Heart right ventricle (tissue), 16 donors: Measurements from ENCODE around the gene TMTC3. TPM values are rescaled to one million over a fixed set of nuclear protein-coding genes. Genes with fewer than 3 reads are reported as not detected.

Source experiments
- ATAC-seq, 8 donors: fragments of 200-7000 bp; cut with Tn5 transposase; one replicate each; pipeline ENCODE4 v1.9.1; 2020; ENCODE audit warnings: mild to moderate bottlenecking in 8 of 8, moderate library complexity in 8 of 8, moderate number of reproducible peaks in 1 of 8
- DNase-seq, 2 donors: peaks; one replicate each; pipeline ENCODE4 v3.0.0-alpha.2; 2020
- H3K27ac ChIP-seq, 10 donors: fragments of 200-600 bp; sonication (generic) in 2 of 10; one replicate each; pipeline versions ENCODE4 v1.5.0 to v1.8.0; 2020 to 2022; ENCODE audit warnings: mild to moderate bottlenecking in 3 of 10
- H3K27me3 ChIP-seq, 7 donors: fragments of 200-600 bp; one replicate each; pipeline ENCODE4 v1.8.0; 2021 to 2022; ENCODE audit warnings: mild to moderate bottlenecking in 2 of 7
- H3K36me3 ChIP-seq, 9 donors: fragments of 200-600 bp; sonication (generic) in 1 of 9; one replicate each; pipeline versions ENCODE4 v1.5.0 to v1.8.0; 2020 to 2022; ENCODE audit warnings: mild to moderate bottlenecking in 2 of 9
- H3K4me1 ChIP-seq, 9 donors: fragments of 200-600 bp; sonication (generic) in 1 of 9; one replicate each; pipeline versions ENCODE4 v1.5.0 to v1.8.0; 2020 to 2022; ENCODE audit warnings: mild to moderate bottlenecking in 4 of 9
- H3K4me3 ChIP-seq, 10 donors: fragments of 200-600 bp; sonication (generic) in 2 of 10; one replicate each; pipeline versions ENCODE4 v1.5.0 to v1.8.0; 2020 to 2022; ENCODE audit warnings: mild to moderate bottlenecking in 7 of 10, moderate library complexity in 2 of 10
- H3K9me3 ChIP-seq, 11 donors: fragments of 200-600 bp in 10 of 11; sonication (generic) in 2 of 11; one replicate each; pipeline versions ENCODE4 v1.5.0 to v1.8.0; 2013 to 2022; ENCODE audit warnings: mild to moderate bottlenecking in 2 of 11, control low read depth in 1 of 11, moderate library complexity in 1 of 11
- WGBS, 2 donors: extraction: QIAGEN DNeasy Blood & Tissue Kit; methylation state at CpG; one replicate each; pipeline ENCODE4 v1.1.7; 2013; ENCODE audit warnings: inconsistent platforms in 1 of 2; 5-methylcytosine and 5-hydroxymethylcytosine counted together
- intact Hi-C, 10 donors: fragments of 100-400 bp; cut with DNase I; formaldehyde crosslinking; loops; one replicate each; pipeline versions ENCODE4 v1.11.1 to v1.14.2; 2022
- polyA plus RNA-seq, 2 donors: library from polyadenylated mRNA; stranded (reverse); fragments of 200-250 nt; gene quantifications; one replicate each; pipeline ENCODE4 v1.2.3, GENCODE V29; 2013
- total RNA-seq, 10 donors: library from RNA; stranded (reverse); fragmentation: NEBNext Ultra II Directional in 3 of 10; extraction: Animal tissue kit (Norgen Biotek cat#: 25700) in 3 of 10; gene quantifications; one replicate each; pipeline versions ENCODE4 v1.2.1 to v1.2.4, GENCODE V29; 2021 to 2023
- TF ChIP-seq, protein P1 (sequence below), 9 donors: fragments of 200-600 bp; sonication (generic) in 2 of 9; IDR thresholded peaks; one replicate each; pipeline versions ENCODE4 v1.5.0 to v1.8.0; 2021 to 2022; ENCODE audit warnings: antibody characterized with exemption in 9 of 9, mild to moderate bottlenecking in 5 of 9, moderate library complexity in 1 of 9
- donor health status: Arrhythmogenic right ventricular cardiomyopathy.
- donor health status: ischemic (EF 13 %, LVEDD 7.1; RV severe dilation, severe dysfunction).
- donor health status: healthy with polysubstance abuse.
- donor health status: DM: no; HTN: yes; CAD: no.
- donor health status: DM: no; HTN: no; CAD: no.
- donor health status: ischemic (EF 25% LVEDD 6.9; RV normal size, moderate dysfunction).
- donor health status: ischemic (EF 25% LVEDD 5.7; RV mildly dilated, moderate dysfunction).
- donor health status: healthy.
- donor health status: DM: yes; HTN: yes; CAD: no.
- donor health status: Ischemic cardiomyopathy.
- donor health status: ischemic (EF 35%, LVEDD 5.7; RV mildly dilated, moderate dysfunction).
- donor health status: nonischemic (EF 11% LVEDD 7.7; RV severe dilation, severe dysfunction).
- donor health status: DM: yes; HTN: yes; CAD: no.
- donor health status: PGD.
- donor health status: ischemic (EF 29% LVEDD 5.4; RV normal size, mild dysfunction).
- donor health status: nonischemic (EF 23%, LVEDD 6.1; RV moderate dilation, normal function).

Gene TMTC3
- total and polyA plus RNA-seq, 12 donors: 2.7 to 11.9 (median 8.6) TPM

GRCh38 chr12:88188180-88188579, 46.1 kb downstream of the TMTC3 start:
- Histone ChIP-seq H3K4me3 (no peak overlapping the region), H3K9me3 (peaks cover 0 to 14% (median 0%) of the 10 kb centered on the region in 11 donors), H3K27ac (no peak overlapping the region), H3K4me1 (no peaks in the 10 kb centered on the region), H3K27me3 (no peaks in the 10 kb centered on the region), H3K36me3 (peaks cover 0 to 56% (median 4%) of the 10 kb centered on the region in 9 donors)
- intact Hi-C loops: no loop called here
- 93% methylated on average over 1 of the region's 1 CpG for WGBS, 2 donors
- TF ChIP-seq, protein P1, sequence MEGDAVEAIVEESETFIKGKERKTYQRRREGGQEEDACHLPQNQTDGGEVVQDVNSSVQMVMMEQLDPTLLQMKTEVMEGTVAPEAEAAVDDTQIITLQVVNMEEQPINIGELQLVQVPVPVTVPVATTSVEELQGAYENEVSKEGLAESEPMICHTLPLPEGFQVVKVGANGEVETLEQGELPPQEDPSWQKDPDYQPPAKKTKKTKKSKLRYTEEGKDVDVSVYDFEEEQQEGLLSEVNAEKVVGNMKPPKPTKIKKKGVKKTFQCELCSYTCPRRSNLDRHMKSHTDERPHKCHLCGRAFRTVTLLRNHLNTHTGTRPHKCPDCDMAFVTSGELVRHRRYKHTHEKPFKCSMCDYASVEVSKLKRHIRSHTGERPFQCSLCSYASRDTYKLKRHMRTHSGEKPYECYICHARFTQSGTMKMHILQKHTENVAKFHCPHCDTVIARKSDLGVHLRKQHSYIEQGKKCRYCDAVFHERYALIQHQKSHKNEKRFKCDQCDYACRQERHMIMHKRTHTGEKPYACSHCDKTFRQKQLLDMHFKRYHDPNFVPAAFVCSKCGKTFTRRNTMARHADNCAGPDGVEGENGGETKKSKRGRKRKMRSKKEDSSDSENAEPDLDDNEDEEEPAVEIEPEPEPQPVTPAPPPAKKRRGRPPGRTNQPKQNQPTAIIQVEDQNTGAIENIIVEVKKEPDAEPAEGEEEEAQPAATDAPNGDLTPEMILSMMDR (IDR thresholded peaks at IDR 0.05): no peak
- no peak for ATAC-seq
- no peak for DNase-seq

DNA sequence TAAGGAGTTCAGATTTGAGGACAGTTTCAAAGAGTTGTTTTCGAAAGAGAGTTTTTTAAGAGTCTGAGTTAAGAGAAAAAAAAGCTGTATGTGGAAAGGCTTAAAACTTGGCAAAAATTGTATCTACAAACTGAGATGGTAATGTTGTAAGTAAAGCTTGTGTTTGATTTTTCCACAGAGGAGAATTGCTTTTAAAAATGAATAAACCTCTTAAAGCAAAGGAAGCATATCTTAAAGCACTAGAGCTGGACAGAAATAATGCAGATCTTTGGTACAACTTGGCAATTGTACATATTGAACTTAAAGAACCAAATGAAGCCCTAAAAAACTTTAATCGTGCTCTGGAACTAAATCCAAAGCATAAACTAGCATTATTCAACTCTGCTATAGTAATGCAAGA, 50.3 kb downstream of the TMTC3 start:
- H3K27me3 ChIP-seq: no peaks in the 10 kb centered on the region
- H3K4me3 ChIP-seq: no peak overlapping the region
- no peak overlapping the region for H3K27ac ChIP-seq
- H3K4me1 ChIP-seq: no peaks in the 10 kb centered on the region
- DNase-seq (no peak), ATAC-seq (no peak)
- H3K9me3 ChIP-seq: no peaks in the 10 kb centered on the region
- H3K36me3 ChIP-seq: peaks cover 0 to 64% (median 9%) of the 10 kb centered on the region in 9 donors
- intact Hi-C loops: no loop called here
- TF ChIP-seq, protein P1 (IDR thresholded peaks at IDR 0.05): no peak
- 79 to 85% methylated on average over 2 of the region's 2 CpGs for WGBS, 2 donors

DNA sequence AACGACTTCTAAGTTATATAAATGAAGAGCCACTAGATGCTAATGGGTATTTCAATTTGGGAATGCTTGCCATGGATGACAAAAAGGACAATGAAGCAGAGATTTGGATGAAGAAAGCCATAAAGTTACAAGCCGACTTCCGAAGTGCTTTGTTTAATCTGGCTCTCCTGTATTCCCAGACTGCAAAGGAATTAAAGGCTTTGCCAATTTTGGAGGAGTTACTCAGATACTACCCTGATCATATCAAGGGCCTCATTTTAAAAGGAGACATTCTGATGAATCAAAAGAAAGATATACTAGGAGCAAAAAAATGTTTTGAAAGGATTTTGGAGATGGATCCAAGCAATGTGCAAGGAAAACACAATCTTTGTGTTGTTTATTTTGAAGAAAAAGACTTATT, 52.8 kb downstream of the TMTC3 start:
- no peak overlapping the region for H3K27ac ChIP-seq
- H3K36me3 ChIP-seq: peaks cover 0 to 51% (median 9%) of the 10 kb centered on the region in 9 donors
- WGBS, 2 donors: 66 to 82% methylated on average over 3 of the region's 3 CpGs
- no peaks in the 10 kb centered on the region for H3K9me3 ChIP-seq
- ATAC-seq (no peak), DNase-seq (no peak)
- H3K4me3 ChIP-seq: no peak overlapping the region
- no peaks in the 10 kb centered on the region for H3K27me3 ChIP-seq
- H3K4me1 ChIP-seq: no peaks in the 10 kb centered on the region
- TF ChIP-seq, protein P1 (IDR thresholded peaks at IDR 0.05): no peak
- intact Hi-C loops: no loop called here

GRCh38 chr12:88200029-88200428, 57.9 kb downstream of the TMTC3 start:
- TF ChIP-seq, protein P1 (IDR thresholded peaks at IDR 0.05): no peak
- Histone ChIP-seq H3K9me3 (peaks cover 0 to 8% (median 0%) of the 10 kb centered on the region in 11 donors), H3K36me3 (peaks cover 0 to 16% (median 6%) of the 10 kb centered on the region in 9 donors), H3K27ac (no peak overlapping the region), H3K4me1 (no peaks in the 10 kb centered on the region), H3K4me3 (no peak overlapping the region), H3K27me3 (no peaks in the 10 kb centered on the region)
- intact Hi-C loops: no loop called here
- WGBS, 2 donors: 98 to 99% methylated on average over 2 of the region's 2 CpGs
- no peak for DNase-seq
- ATAC-seq: no peak
